ENCODE measurements around the gene GOLGA1.

GOLGA1 gene

DNA sequence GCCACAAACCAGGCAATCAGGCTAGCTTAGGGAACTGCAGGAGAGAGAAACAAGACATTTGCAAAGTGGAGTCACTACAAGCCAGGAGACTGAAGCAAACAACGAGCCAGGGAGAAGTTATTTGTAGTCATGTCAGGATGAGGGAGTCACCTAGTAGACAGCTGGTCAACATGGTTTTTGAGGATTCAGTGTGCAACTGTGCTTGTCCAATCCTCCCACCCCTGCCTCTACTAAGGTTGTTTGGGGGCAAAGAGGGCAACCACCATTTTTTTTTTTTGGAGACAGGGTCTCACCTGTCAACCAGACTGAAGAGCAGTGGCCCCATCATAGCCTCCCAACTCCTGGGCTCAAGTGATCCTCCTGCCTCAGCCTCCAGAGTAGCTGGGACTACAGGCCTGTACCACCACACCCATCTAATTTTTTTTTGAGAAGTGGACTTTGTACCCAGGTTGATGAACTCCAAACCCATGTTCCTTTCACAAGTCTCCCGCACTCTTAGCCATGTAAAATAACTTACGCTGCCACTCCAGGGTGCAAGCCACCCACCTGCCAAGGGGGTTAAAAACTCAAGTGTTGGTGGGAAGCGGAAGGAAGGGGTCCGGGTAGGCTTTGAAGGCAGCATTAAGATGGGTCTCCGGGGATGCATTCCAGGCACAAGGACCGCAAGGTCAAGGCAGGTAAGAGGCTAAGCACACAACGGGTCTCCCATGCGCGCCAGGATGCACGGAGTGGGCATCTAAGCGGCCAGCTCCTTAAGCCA is 80.1 kb downstream of the GOLGA1 start:
- Histone ChIP-seq H3K9me3 (replicated peaks in 1 of 11) (no peaks in the 10 kb centered on the region), H3K27me3 (no peaks in the 10 kb centered on the region), H4K20me1 (peaks cover 55 to 59% (median 59%) of the 10 kb centered on the region in 11 experiments), H3K27ac (peak overlapping the region; percentile 95 to 100 (median 99)), H3K4me1 (peaks cover 35 to 47% (median 41%) of the 10 kb centered on the region in 10 experiments), H3K9ac (peak overlapping the region; percentile 94 to 100 (median 99)), H3K4me3 (peak overlapping the region; percentile 84 to 100 (median 92)), H3K36me3 (peaks cover 44 to 56% (median 53%) of the 10 kb centered on the region in 11 experiments), H3K4me2 (peak overlapping the region; percentile 88 to 99 (median 98))
- TF ChIP-seq Cebpa-rat (IDR thresholded peaks at IDR 0.05) = no peak

- Histone ChIP-seq H3K36me3 (peaks cover 44 to 56% (median 53%) of the 10 kb centered on the region in 11 experiments), H3K4me3 (peak overlapping the region; percentile 84 to 100 (median 92)), H3K4me2 (peak overlapping the region; percentile 88 to 99 (median 98)), H3K4me1 (peaks cover 35 to 47% (median 41%) of the 10 kb centered on the region in 10 experiments), H4K20me1 (peaks cover 57 to 67% (median 66%) of the 10 kb centered on the region in 11 experiments), H3K9ac (peak overlapping the region; percentile 94 to 100 (median 99)), H3K27ac (peak overlapping the region in 10 of 11 experiments; percentile 96 to 100 (median 100); a peak in 20 of 22 replicates), H3K27me3 (no peaks in the 10 kb centered on the region), H3K9me3 (replicated peaks in 1 of 11) (no peaks in the 10 kb centered on the region)
- no peak for TF ChIP-seq Cebpa-rat (IDR thresholded peaks at IDR 0.05)
Observed at GRCh38 chr9:124859803-124860581, 80.9 kb downstream of the GOLGA1 start.

DNA sequence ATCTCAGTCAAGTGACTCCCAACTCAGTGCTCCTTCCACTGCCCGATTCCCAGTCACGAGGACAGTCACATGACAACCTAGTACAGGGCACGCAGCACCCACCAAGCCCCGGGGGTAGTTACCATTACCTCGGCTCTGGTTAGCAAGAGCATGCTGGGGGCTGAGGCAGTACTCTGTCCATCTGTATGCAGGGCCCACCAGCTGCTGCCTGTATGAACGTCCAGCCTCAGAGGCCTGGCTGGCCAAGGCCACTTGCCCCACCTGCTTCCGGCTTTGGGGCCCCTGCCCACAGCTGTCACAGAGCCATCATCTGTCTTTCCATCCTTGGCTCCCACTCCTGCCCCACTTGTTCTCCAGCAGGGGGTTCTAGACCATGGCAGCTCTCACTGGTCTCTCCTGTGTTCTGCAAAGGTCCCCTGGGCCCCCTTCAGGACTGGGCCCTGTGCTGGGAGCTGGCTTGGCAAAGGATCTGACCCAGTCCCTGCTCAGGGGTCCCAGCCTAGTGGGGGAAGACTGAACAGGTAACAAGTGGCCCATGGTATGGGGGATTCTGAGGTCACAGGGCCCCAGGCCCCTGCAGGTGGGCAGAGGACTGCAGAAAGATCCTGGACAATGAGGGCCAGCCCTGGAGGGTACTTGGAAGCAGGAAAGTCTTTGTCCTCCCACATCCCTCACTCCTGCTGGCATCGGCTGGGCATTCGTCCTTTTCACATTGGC is 82.4 kb downstream of the GOLGA1 start:
- Histone ChIP-seq H4K20me1 (peaks cover 57 to 81% (median 75%) of the 10 kb centered on the region in 11 experiments), H3K9me3 (replicated peaks in 1 of 11) (no peaks in the 10 kb centered on the region), H3K27ac (0 out of 22 replicates have a peak overlapping the region, but pooled peaks of 1 of the 11 experiments have one; percentile 4), H3K9ac (peak overlapping the region; percentile 94 to 100 (median 99); a peak in 20 of 22 replicates), H3K4me1 (peaks cover 32 to 43% (median 38%) of the 10 kb centered on the region in 10 experiments), H3K4me3 (peak overlapping the region in 8 of 10 experiments; percentile 17 to 100 (median 93); a peak in 11 of 20 replicates), H3K4me2 (peak overlapping the region; percentile 8 to 99 (median 97); a peak in 19 of 22 replicates), H3K36me3 (peaks cover 44 to 56% (median 53%) of the 10 kb centered on the region in 11 experiments), H3K27me3 (no peaks in the 10 kb centered on the region)
- TF ChIP-seq Cebpa-rat (IDR thresholded peaks at IDR 0.05) = no peak

- peaks cover 57 to 83% (median 75%) of the 10 kb centered on the region in 11 experiments for H4K20me1 ChIP-seq
- H3K27me3 ChIP-seq = no peaks in the 10 kb centered on the region
- H3K36me3 ChIP-seq = peaks cover 44 to 56% (median 53%) of the 10 kb centered on the region in 11 experiments
- H3K27ac ChIP-seq = no peak overlapping the region
- no peak overlapping the region for H3K4me3 ChIP-seq
- no peak for TF ChIP-seq Cebpa-rat (IDR thresholded peaks at IDR 0.05)
- H3K9me3 ChIP-seq (replicated peaks in 1 of 11) = no peaks in the 10 kb centered on the region
- H3K4me2 ChIP-seq = peak overlapping the region in 1 of 11 experiments; percentile 97; a peak in 2 of 22 replicates
- peaks cover 27 to 40% (median 36%) of the 10 kb centered on the region in 10 experiments for H3K4me1 ChIP-seq
- peak overlapping the region in 6 of 11 experiments; percentile 94 to 100 (median 98); a peak in 8 of 22 replicates for H3K9ac ChIP-seq
Observed at GRCh38 chr9:124857533-124858162, 83.2 kb downstream of the GOLGA1 start.

GRCh38 chr9:124855944-124856765 is 84.7 kb downstream of the GOLGA1 start:
- no peak overlapping the region for H3K4me3 ChIP-seq
- H4K20me1 ChIP-seq = peaks cover 52 to 78% (median 71%) of the 10 kb centered on the region in 11 experiments
- H3K9me3 ChIP-seq (replicated peaks in 1 of 11) = no peaks in the 10 kb centered on the region

GRCh38 chr9:124855566-124855943 is 85.3 kb downstream of the GOLGA1 start:
- Histone ChIP-seq H3K9me3 (replicated peaks in 1 of 11) (no peaks in the 10 kb centered on the region), H3K4me1 (peaks cover 25 to 50% (median 46%) of the 10 kb centered on the region in 10 experiments), H3K4me2 (no peak overlapping the region), H4K20me1 (peaks cover 46 to 72% (median 65%) of the 10 kb centered on the region in 11 experiments), H3K27ac (no peak overlapping the region), H3K27me3 (no peaks in the 10 kb centered on the region; a peak in 1 of 22 replicates), H3K4me3 (no peak overlapping the region), H3K9ac (0 out of 22 replicates have a peak overlapping the region, but pooled peaks of 1 of the 11 experiments have one; percentile 5), H3K36me3 (peaks cover 41 to 48% (median 46%) of the 10 kb centered on the region in 11 experiments)
- no peak for TF ChIP-seq Cebpa-rat (IDR thresholded peaks at IDR 0.05)

More at GRCh38 chr9:124855944-124856765, 84.7 kb downstream of the GOLGA1 start:
- Histone ChIP-seq H3K27me3 (no peaks in the 10 kb centered on the region; a peak in 1 of 22 replicates), H3K36me3 (peaks cover 44 to 54% (median 52%) of the 10 kb centered on the region in 11 experiments), H3K9ac (peak overlapping the region in 4 of 11 experiments; percentile 9 to 28 (median 22); a peak in 2 of 22 replicates), H3K27ac (no peak overlapping the region), H3K4me1 (peaks cover 31 to 48% (median 43%) of the 10 kb centered on the region in 10 experiments), H3K4me2 (no peak overlapping the region)
- TF ChIP-seq Cebpa-rat (IDR thresholded peaks at IDR 0.05) = no peak

GRCh38 chr9:124854822-124855221 is 86.1 kb downstream of the GOLGA1 start:
- Histone ChIP-seq H3K27me3 (no peaks in the 10 kb centered on the region; a peak in 1 of 22 replicates), H3K9me3 (replicated peaks in 1 of 11) (no peaks in the 10 kb centered on the region), H3K4me2 (no peak overlapping the region), H3K9ac (no peak overlapping the region; a peak in 1 of 22 replicates), H4K20me1 (peaks cover 39 to 65% (median 58%) of the 10 kb centered on the region in 11 experiments), H3K4me1 (peaks cover 17 to 43% (median 39%) of the 10 kb centered on the region in 10 experiments), H3K27ac (no peak overlapping the region), H3K4me3 (no peak overlapping the region), H3K36me3 (peaks cover 34 to 41% (median 39%) of the 10 kb centered on the region in 11 experiments)
- no peak for TF ChIP-seq Cebpa-rat (IDR thresholded peaks at IDR 0.05)
